OCI-LY1 (cell line): ENCODE measurements around the gene FCAR.

ENCODE experiments used
- CTCF ChIP-seq: fragments of 200-600 bp; sonication (generic), shearing (Covaris generic); IDR thresholded peaks from 2 replicates; pipeline ENCODE4 v1.5.1; 2017; ENCODE audit warnings: mild to moderate bottlenecking, antibody characterized with exemption, low read length, moderate library complexity, mixed read lengths
- EZH2 ChIP-seq: fragments of 200-600 bp; sonication (generic), shearing (Covaris generic); IDR thresholded peaks from 2 replicates; pipeline ENCODE4 v1.8.0; 2017; ENCODE audit warnings: borderline replicate concordance, mixed run types, mild to moderate bottlenecking, antibody characterized with exemption, low read length, moderate library complexity, mixed read lengths

GRCh38 chr19:54881884-54882283 is 7.8 kb downstream of the FCAR start:
- no peak for TF ChIP-seq CTCF
- no peak for TF ChIP-seq EZH2
